Coronary artery (tissue), 2 donors: Measurements from ENCODE around the gene MDM1.

Source experiments
- DNase-seq: peaks from one replicate; pipeline ENCODE4 v3.0.0-alpha.2; 2017; ENCODE audit warnings: low spot score
- H3K27ac ChIP-seq, 2 donors: fragments of 200-600 bp; sonication (generic); one replicate each; pipeline ENCODE4 v1.5.1; 2016 to 2019
- H3K4me3 ChIP-seq: fragments of 200-600 bp; sonication (generic); 2 replicates; pipeline ENCODE4 v1.5.1; 2016; ENCODE audit warnings: mild to moderate bottlenecking, moderate library complexity
- CTCF ChIP-seq: fragments of 200-600 bp; sonication (generic); IDR thresholded peaks from one replicate; pipeline ENCODE4 v1.5.1; 2019; ENCODE audit warnings: antibody characterized with exemption

The MDM1 gene

GRCh38 chr12:68303850-68304249 lies 28.3 kb downstream of the MDM1 start:
- Histone ChIP-seq H3K4me3 (no peak overlapping the region), H3K27ac (no peak overlapping the region)
- TF ChIP-seq CTCF: no peak
- DNase-seq: no peak

GRCh38 chr12:68297929-68298328 lies 34.2 kb downstream of the MDM1 start:
- no peak overlapping the region for H3K4me3 ChIP-seq
- no peak for TF ChIP-seq CTCF
- no peak overlapping the region for H3K27ac ChIP-seq
- DNase-seq: no peak

GRCh38 chr12:68294251-68294650 lies 37.9 kb downstream of the MDM1 start:
- H3K4me3 ChIP-seq: no peak overlapping the region
- DNase-seq: no peak
- no peak overlapping the region for H3K27ac ChIP-seq
- TF ChIP-seq CTCF: no peak

- Histone ChIP-seq H3K27ac (no peak overlapping the region), H3K4me3 (no peak overlapping the region)
- TF ChIP-seq CTCF: no peak
- no peak for DNase-seq
Measured at GRCh38 chr12:68293347-68293746, 38.8 kb downstream of the MDM1 start.

GRCh38 chr12:68292151-68292943 lies 39.8 kb downstream of the MDM1 start:
- DNase-seq: no peak
- Histone ChIP-seq H3K27ac (no peak overlapping the region), H3K4me3 (no peak overlapping the region)
- TF ChIP-seq CTCF: no peak

- no peak for TF ChIP-seq CTCF
- DNase-seq: no peak
- H3K27ac ChIP-seq: no peak overlapping the region
Measured at GRCh38 chr12:68291396-68292036, 40.6 kb downstream of the MDM1 start.

GRCh38 chr12:68290126-68290525 lies 42.0 kb downstream of the MDM1 start:
- DNase-seq: no peak
- H3K4me3 ChIP-seq: no peak overlapping the region
- TF ChIP-seq CTCF: no peak
- H3K27ac ChIP-seq: no peak overlapping the region

More at GRCh38 chr12:68291396-68292036, 40.6 kb downstream of the MDM1 start:
- H3K4me3 ChIP-seq: no peak overlapping the region
